ENCODE data around the gene FAM50A.
A peak's percentile ranks its signal among the peaks of the same experiment; 100 is the strongest.

FAM50A gene

DNA sequence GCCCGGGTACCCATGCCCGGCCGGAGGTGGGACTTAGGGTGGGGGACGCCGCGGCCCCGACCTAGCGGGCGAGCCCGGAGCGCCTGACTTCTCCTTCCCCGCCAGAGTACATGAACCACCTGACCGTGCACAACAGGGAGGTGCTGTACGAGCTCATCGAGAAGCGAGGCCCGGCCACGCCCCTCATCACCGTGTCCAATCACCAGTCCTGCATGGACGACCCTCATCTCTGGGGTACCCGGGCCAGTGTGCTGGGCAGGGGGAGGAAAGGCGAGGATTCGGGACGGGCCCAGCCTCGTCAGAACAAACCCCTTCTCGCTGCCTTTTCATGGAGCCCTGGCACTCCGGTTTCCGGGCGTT, 32.0 kb upstream of the FAM50A start:
- Histone ChIP-seq H3K36me3 (peaks cover 0 to 13% (median 0%) of the 10 kb centered on the region in 3 donors), H3K27ac (peak overlapping the region; percentile 95 to 96), H3K27me3 (no peaks in the 10 kb centered on the region), H3K4me3 (peak overlapping the region; percentile 88 to 89), H3K4me1 (peaks cover 0 to 26% (median 5%) of the 10 kb centered on the region in 4 donors), H3K9me3 (no peaks in the 10 kb centered on the region)
- intact Hi-C loops (cut with DNase I; ENCODE audit: low total_unique reads): no loop called here
- TF ChIP-seq CTCF (IDR thresholded peaks at IDR 0.05): no peak
- peak; percentile 76 to 88 for DNase-seq

- intact Hi-C loops (cut with DNase I; ENCODE audit: low total_unique reads): no loop called here
- peak overlapping the region; percentile 95 to 96 for H3K27ac ChIP-seq
Measured at GRCh38 chrX:154412468-154412867, 31.5 kb upstream of the FAM50A start.

DNA sequence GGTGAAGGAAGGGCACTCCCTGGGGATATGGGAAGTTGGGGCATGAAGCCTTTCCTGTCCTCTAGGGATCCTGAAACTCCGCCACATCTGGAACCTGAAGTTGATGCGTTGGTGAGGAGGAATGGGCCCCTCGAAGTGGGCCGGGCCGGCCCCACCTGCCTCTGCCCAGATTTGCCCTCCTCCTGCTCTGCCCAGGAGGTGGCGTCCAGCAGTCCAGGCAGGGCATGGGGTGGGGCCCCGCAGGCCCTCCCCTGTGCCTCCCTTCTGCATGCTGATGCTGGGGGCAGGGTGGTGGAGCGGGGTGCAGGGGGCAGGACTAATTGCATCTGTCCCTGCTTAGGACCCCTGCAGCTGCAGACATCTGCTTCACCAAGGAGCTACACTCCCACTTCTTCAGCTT, 30.8 kb upstream of the FAM50A start:
- intact Hi-C loops (cut with DNase I; ENCODE audit: low total_unique reads): no loop called here
- peaks cover 0 to 13% (median 0%) of the 10 kb centered on the region in 3 donors for H3K36me3 ChIP-seq
- peak overlapping the region; percentile 95 to 96 for H3K27ac ChIP-seq
- no peak for DNase-seq
- no peak overlapping the region for H3K4me3 ChIP-seq
- peaks cover 0 to 22% (median 5%) of the 10 kb centered on the region in 4 donors for H3K4me1 ChIP-seq
- TF ChIP-seq CTCF (IDR thresholded peaks at IDR 0.05): no peak
- no peaks in the 10 kb centered on the region for H3K27me3 ChIP-seq
- H3K9me3 ChIP-seq: no peaks in the 10 kb centered on the region

More at GRCh38 chrX:154412468-154412867, 31.5 kb upstream of the FAM50A start:
- Histone ChIP-seq H3K27me3 (no peaks in the 10 kb centered on the region), H3K9me3 (no peaks in the 10 kb centered on the region), H3K36me3 (peaks cover 0 to 13% (median 0%) of the 10 kb centered on the region in 3 donors), H3K4me3 (peak overlapping the region; percentile 88 to 89), H3K4me1 (peaks cover 0 to 26% (median 5%) of the 10 kb centered on the region in 4 donors)
- no peak for TF ChIP-seq CTCF (IDR thresholded peaks at IDR 0.05)
- DNase-seq: no peak

DNA sequence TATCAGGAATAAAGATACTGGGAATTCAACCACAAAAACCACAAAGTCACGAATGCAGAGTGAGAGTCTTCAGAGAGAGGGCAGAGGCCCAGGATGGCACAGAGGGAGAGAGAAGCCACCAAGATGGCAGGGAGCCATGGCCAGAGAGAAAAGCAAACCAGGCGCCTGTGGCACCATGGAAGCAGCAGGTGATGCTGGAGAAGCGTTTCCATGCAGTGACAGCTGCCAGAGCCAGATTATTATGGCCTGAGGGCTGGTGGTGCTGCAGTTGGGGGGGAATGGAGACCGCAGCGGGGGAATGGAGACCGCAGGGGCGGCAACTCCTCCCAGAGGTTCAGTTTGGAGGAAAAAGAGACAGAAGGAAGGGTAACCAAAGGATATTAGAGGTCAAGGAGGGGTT, 26.8 kb upstream of the FAM50A start:
- DNase-seq: no peak
- peaks cover 0 to 7% (median 2%) of the 10 kb centered on the region in 4 donors for H3K4me1 ChIP-seq
- H3K27ac ChIP-seq: no peak overlapping the region
- no peaks in the 10 kb centered on the region for H3K9me3 ChIP-seq
- intact Hi-C loops (cut with DNase I; ENCODE audit: low total_unique reads): no loop called here
- H3K36me3 ChIP-seq: peaks cover 0 to 24% (median 0%) of the 10 kb centered on the region in 3 donors
- no peak for TF ChIP-seq CTCF (IDR thresholded peaks at IDR 0.05)
- no peak overlapping the region for H3K4me3 ChIP-seq
- H3K27me3 ChIP-seq: no peaks in the 10 kb centered on the region

DNA sequence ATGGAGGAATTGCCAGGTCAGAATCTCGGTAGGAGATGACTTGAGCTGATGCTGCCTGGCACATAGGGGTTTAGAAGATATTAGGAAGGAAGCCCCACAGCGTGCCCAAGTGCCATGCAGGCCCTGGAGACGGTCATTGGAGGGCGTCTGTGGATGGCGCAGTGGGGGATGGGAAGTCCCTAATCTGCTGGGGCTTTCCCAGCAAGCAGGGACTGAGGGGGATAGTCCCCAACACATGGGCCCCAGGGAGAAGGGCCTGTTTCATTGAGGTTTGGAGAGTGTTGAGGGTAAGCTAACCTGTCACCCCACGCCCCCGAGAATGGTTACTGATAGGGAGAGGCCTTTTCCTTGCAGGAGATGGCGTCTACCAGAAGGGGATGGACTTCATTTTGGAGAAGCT, 24.8 kb upstream of the FAM50A start:
- Histone ChIP-seq H3K36me3 (peaks cover 0 to 12% (median 0%) of the 10 kb centered on the region in 3 donors), H3K27ac (no peak overlapping the region), H3K4me1 (no peaks in the 10 kb centered on the region), H3K9me3 (no peaks in the 10 kb centered on the region), H3K4me3 (no peak overlapping the region), H3K27me3 (no peaks in the 10 kb centered on the region)
- DNase-seq: no peak
- intact Hi-C loops (cut with DNase I; ENCODE audit: low total_unique reads): no loop called here
- TF ChIP-seq CTCF (IDR thresholded peaks at IDR 0.05): no peak

All from tibial artery (tissue), 4 donors.